ENCODE data around the gene MPPED2.

The MPPED2 gene

DNA sequence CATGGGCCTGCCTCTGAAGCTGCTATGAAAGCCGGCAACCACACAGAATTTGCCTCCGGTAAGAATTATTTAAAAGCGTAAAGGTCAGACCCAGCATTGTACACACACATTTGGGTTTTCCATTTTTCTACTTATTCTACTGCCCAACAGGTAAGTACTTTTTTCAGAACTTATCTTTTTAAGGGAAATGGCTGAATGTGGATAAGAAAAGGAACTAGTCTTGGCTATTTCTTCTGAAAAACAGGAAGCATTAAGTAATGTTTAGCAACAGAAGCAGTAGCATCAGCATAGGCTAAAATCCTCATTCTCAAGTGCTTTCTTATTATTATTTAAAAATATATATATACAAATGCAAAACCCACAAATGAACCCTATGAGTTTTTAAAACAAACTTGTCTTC lies 103.1 kb downstream of the MPPED2 start:
- no peak overlapping the region for H3K4me2 ChIP-seq (ENCODE audit: low read length)
- H3K9me3 ChIP-seq (ENCODE audit: control insufficient read depth, low read length), result no peaks in the 10 kb centered on the region
- H3K36me3 ChIP-seq (ENCODE audit: control insufficient read depth, insufficient read depth, low read length), result no peaks in the 10 kb centered on the region
- H3K27me3 ChIP-seq (ENCODE audit: control insufficient read depth, insufficient read depth, low read length), result no peaks in the 10 kb centered on the region
- no peak overlapping the region for H3K27ac ChIP-seq
- H3K9ac ChIP-seq, result no peak overlapping the region
- TF ChIP-seq, protein P1, sequence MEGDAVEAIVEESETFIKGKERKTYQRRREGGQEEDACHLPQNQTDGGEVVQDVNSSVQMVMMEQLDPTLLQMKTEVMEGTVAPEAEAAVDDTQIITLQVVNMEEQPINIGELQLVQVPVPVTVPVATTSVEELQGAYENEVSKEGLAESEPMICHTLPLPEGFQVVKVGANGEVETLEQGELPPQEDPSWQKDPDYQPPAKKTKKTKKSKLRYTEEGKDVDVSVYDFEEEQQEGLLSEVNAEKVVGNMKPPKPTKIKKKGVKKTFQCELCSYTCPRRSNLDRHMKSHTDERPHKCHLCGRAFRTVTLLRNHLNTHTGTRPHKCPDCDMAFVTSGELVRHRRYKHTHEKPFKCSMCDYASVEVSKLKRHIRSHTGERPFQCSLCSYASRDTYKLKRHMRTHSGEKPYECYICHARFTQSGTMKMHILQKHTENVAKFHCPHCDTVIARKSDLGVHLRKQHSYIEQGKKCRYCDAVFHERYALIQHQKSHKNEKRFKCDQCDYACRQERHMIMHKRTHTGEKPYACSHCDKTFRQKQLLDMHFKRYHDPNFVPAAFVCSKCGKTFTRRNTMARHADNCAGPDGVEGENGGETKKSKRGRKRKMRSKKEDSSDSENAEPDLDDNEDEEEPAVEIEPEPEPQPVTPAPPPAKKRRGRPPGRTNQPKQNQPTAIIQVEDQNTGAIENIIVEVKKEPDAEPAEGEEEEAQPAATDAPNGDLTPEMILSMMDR (IDR thresholded peaks at IDR 0.05), result no peak
- H3K4me3 ChIP-seq (ENCODE audit: low read depth, low read length), result no peak overlapping the region
- H3K4me1 ChIP-seq, result peaks cover 4% of the 10 kb centered on the region
- H3K79me2 ChIP-seq, result no peaks in the 10 kb centered on the region
- no peak overlapping the region for H2AFZ ChIP-seq

DNA sequence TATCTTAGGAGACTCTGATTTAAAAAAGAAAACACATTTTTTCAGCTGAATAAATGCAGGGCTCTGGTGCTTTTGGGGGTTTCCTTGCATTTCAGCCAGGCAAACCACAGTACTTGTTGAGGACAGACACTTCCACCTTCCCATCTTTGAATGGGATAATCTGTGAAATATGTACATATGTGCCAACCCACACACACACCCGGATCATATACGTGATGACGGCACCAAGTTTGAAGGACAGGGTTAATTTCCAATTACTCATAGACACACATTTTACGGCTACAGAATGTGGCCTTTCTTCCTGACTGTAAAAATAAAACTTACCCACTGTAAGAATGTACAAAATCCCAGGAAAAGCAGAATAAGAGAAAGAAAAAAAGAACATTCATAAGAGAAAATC lies 104.4 kb downstream of the MPPED2 start:
- H2AFZ ChIP-seq, result no peak overlapping the region
- TF ChIP-seq, protein P1 (IDR thresholded peaks at IDR 0.05), result no peak
- H3K9me3 ChIP-seq (ENCODE audit: control insufficient read depth, low read length), result no peaks in the 10 kb centered on the region
- peaks cover 3% of the 10 kb centered on the region for H3K4me1 ChIP-seq
- H3K79me2 ChIP-seq, result no peaks in the 10 kb centered on the region
- H3K4me3 ChIP-seq (ENCODE audit: low read depth, low read length), result no peak overlapping the region
- H3K27me3 ChIP-seq (ENCODE audit: control insufficient read depth, insufficient read depth, low read length), result no peaks in the 10 kb centered on the region
- no peak overlapping the region for H3K4me2 ChIP-seq (ENCODE audit: low read length)
- no peak overlapping the region for H3K27ac ChIP-seq
- H3K9ac ChIP-seq, result no peak overlapping the region
- H3K36me3 ChIP-seq (ENCODE audit: control insufficient read depth, insufficient read depth, low read length), result no peaks in the 10 kb centered on the region

DNA sequence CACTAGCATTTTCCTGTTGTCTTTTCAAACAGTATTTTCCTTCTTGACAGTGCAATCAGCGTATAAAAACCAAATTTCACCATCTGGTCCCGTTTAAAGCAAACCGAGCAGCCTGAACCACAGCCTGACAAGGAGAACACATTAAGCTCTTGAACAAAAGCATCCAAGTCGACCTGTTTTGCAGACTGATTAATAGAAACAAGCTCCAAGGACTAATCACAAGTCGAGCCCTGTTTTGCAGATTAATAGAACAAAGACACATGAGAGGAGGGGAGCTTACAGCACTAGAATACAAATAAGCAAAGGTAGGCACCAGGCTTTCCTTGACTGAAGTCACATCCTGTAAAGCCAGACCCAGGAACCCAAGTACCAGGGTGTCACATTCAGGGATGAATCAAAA lies 104.8 kb downstream of the MPPED2 start:
- Histone ChIP-seq H3K27ac (no peak overlapping the region), H3K79me2 (no peaks in the 10 kb centered on the region), H3K9ac (no peak overlapping the region), H3K36me3 (ENCODE audit: control insufficient read depth, insufficient read depth, low read length) (no peaks in the 10 kb centered on the region), H3K9me3 (ENCODE audit: control insufficient read depth, low read length) (no peaks in the 10 kb centered on the region), H3K27me3 (ENCODE audit: control insufficient read depth, insufficient read depth, low read length) (no peaks in the 10 kb centered on the region), H2AFZ (no peak overlapping the region), H3K4me2 (ENCODE audit: low read length) (no peak overlapping the region), H3K4me1 (peaks cover 3% of the 10 kb centered on the region), H3K4me3 (ENCODE audit: low read depth, low read length) (no peak overlapping the region)
- TF ChIP-seq, protein P1 (IDR thresholded peaks at IDR 0.05), result no peak

DNA sequence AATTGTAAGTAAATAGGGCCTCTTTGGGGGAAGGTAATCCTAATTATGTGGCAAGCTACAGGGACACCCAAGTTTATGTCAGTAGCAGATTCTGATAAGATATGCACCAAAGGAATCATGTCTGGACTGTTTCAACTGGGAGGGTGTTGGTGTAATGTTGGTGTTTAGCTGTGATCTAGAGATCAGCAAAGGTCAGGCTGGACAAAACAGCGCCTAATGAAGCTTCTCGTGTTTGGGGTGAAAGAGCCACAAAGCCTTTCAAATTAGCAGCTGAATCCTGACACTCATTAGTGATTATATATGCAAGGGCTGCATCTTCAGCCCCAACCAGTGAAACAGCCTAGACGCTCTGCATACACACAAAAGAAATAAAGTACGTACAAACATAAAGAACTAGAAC lies 106.3 kb downstream of the MPPED2 start:
- Histone ChIP-seq H3K36me3 (ENCODE audit: control insufficient read depth, insufficient read depth, low read length) (no peaks in the 10 kb centered on the region), H3K4me2 (ENCODE audit: low read length) (no peak overlapping the region), H3K9me3 (ENCODE audit: control insufficient read depth, low read length) (no peaks in the 10 kb centered on the region), H2AFZ (no peak overlapping the region), H3K4me1 (peaks cover 3% of the 10 kb centered on the region), H3K27me3 (ENCODE audit: control insufficient read depth, insufficient read depth, low read length) (no peaks in the 10 kb centered on the region), H3K4me3 (ENCODE audit: low read depth, low read length) (no peak overlapping the region), H3K27ac (no peak overlapping the region), H3K79me2 (no peaks in the 10 kb centered on the region), H3K9ac (no peak overlapping the region)
- TF ChIP-seq, protein P1 (IDR thresholded peaks at IDR 0.05), result no peak

DNA sequence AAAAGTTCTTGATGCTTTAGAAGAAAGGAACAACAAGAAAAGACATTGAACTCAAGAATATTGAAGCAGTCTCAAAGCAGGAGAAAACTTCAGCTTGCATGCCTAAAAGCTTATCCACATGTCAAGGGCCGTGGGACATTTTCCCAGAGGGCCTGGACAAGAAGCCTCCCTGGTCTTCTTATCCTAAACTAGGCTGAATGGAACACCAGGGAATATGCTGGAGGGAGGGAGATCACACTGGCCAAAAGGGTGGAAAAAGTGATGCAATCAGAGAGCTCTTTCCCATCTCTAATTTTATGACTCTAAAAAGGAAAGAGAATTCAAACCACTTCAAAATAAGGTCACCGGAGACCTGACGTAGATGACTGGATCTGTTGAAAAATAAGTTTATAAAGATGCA lies 107.2 kb downstream of the MPPED2 start:
- H3K4me2 ChIP-seq (ENCODE audit: low read length), result no peak overlapping the region
- no peaks in the 10 kb centered on the region for H3K27me3 ChIP-seq (ENCODE audit: control insufficient read depth, insufficient read depth, low read length)
- H3K9ac ChIP-seq, result no peak overlapping the region
- no peak overlapping the region for H2AFZ ChIP-seq
- H3K27ac ChIP-seq, result no peak overlapping the region
- H3K9me3 ChIP-seq (ENCODE audit: control insufficient read depth, low read length), result no peaks in the 10 kb centered on the region
- H3K4me1 ChIP-seq, result peaks cover 3% of the 10 kb centered on the region
- H3K4me3 ChIP-seq (ENCODE audit: low read depth, low read length), result no peak overlapping the region
- H3K79me2 ChIP-seq, result no peaks in the 10 kb centered on the region
- no peaks in the 10 kb centered on the region for H3K36me3 ChIP-seq (ENCODE audit: control insufficient read depth, insufficient read depth, low read length)
- TF ChIP-seq, protein P1 (IDR thresholded peaks at IDR 0.05), result no peak

Measured in parathyroid adenoma (tissue), 2 donors.